ENCODE data around the gene EFCAB9. TPM values are rescaled to one million over a fixed set of nuclear protein-coding genes. Genes with fewer than 3 reads are reported as not detected.

The EFCAB9 gene
- total and polyA plus RNA-seq, 2 of the 13 experiments (the other 11 are each of a cell fraction or from before 2014, with no cell fraction given) = not detected

DNA sequence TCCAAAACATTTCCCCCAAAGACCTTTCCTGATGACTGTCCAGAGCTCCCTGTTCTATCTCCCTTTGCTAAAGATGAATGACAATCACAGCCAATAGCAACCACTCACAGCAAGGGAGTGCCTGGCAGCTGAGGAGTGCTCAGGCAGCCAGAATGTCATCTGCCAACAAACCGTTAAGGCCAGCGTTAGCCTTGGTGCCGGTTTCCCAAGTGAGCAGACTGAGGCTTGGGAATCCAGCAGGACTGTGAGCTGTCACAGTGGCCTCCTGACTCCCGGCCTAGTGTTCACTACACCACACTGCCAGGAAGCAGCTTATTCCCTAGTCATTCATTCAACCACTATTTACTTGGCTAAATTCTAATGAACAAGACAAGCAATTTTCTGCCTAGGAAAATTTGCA lies 30.6 kb upstream of the EFCAB9 start:
- Histone ChIP-seq H3K36me3 (replicated peaks in 1 of 2; ENCODE audit: control insufficient read depth in 1 of 2, insufficient read depth in 2 of 2, low read length in 2 of 2) (no peaks in the 10 kb centered on the region), H3K27ac (ENCODE audit: extremely low read length, insufficient read depth, low read length) (peak overlapping the region; percentile 8), H2AFZ (ENCODE audit: low read length) (no peak overlapping the region), H3K9ac (ENCODE audit: insufficient read depth, low read depth, low read length) (no peak overlapping the region), H3K4me1 (ENCODE audit: insufficient read depth, low read length) (peaks cover 43% of the 10 kb centered on the region), H3K79me2 (ENCODE audit: insufficient read depth, low read length) (no peaks in the 10 kb centered on the region), H3K4me2 (ENCODE audit: low read depth, low read length) (peak overlapping the region; percentile 44), H3K27me3 (ENCODE audit: control insufficient read depth in 1 of 2, insufficient read depth in 2 of 2, low read length in 2 of 2) (no peaks in the 10 kb centered on the region), H3K4me3 (replicated peaks in 1 of 3; ENCODE audit: insufficient read depth in 1 of 3, low read depth in 2 of 3, low read length in 3 of 3) (peak overlapping the region in 1 of 3 experiments; percentile 25; a peak in 1 of 6 replicates), H4K20me1 (ENCODE audit: insufficient read depth, low read length) (no peaks in the 10 kb centered on the region), H3K9me3 (ENCODE audit: low read length) (no peaks in the 10 kb centered on the region)
- CTCF ChIA-PET (ENCODE audit: low intra/inter-chr PET ratio, low total read pairs) = no interaction called here
- in situ Hi-C loops (cut with HindIII; ENCODE audit: extremely low pct_ligation_motif_present, low pct_unique_long_range_greater_than_20kb) = no loop called here
- WGBS (ENCODE audit: low lambda C conversion rate) = 13% methylated on average over 4 of the region's 4 CpGs
- ATAC-seq (peak; percentile 14; the same call in 2 of the 3 replicates), FAIRE-seq (no peak), DNase-seq (ENCODE audit: low spot score) (no peak)
- TF ChIP-seq, protein P1, sequence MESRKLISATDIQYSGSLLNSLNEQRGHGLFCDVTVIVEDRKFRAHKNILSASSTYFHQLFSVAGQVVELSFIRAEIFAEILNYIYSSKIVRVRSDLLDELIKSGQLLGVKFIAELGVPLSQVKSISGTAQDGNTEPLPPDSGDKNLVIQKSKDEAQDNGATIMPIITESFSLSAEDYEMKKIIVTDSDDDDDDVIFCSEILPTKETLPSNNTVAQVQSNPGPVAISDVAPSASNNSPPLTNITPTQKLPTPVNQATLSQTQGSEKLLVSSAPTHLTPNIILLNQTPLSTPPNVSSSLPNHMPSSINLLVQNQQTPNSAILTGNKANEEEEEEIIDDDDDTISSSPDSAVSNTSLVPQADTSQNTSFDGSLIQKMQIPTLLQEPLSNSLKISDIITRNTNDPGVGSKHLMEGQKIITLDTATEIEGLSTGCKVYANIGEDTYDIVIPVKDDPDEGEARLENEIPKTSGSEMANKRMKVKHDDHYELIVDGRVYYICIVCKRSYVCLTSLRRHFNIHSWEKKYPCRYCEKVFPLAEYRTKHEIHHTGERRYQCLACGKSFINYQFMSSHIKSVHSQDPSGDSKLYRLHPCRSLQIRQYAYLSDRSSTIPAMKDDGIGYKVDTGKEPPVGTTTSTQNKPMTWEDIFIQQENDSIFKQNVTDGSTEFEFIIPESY (CRISPR knock-in tag; IDR thresholded peaks at IDR 0.05) = peak; percentile 19; the same call in 1 of the 2 replicates
- TF ChIP-seq, protein P2, sequence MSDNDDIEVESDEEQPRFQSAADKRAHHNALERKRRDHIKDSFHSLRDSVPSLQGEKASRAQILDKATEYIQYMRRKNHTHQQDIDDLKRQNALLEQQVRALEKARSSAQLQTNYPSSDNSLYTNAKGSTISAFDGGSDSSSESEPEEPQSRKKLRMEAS (IDR thresholded peaks at IDR 0.05) = no peak
- POLR2A ChIA-PET = interaction anchor here (1.2 to 4.9 kb wide), 4 partner anchors 11 to 25 kb away, joined by 3 to 65 read pairs (median 12); partner anchors contain the start of gene STK10
- intact Hi-C loops (cut with micrococcal nuclease; ENCODE audit: unreplicated experiment) = no loop called here
- no TSS peak for BruUV-seq (replicated peaks)

GRCh38 chr5:172164769-172165212 lies 29.2 kb upstream of the EFCAB9 start:
- no peaks in the 10 kb centered on the region for H3K27me3 ChIP-seq (ENCODE audit: control insufficient read depth in 1 of 2, insufficient read depth in 2 of 2, low read length in 2 of 2)
- no TSS peak for BruUV-seq (replicated peaks)
- CTCF ChIA-PET (ENCODE audit: low intra/inter-chr PET ratio, low total read pairs) = no interaction called here
- H2AFZ ChIP-seq (ENCODE audit: low read length) = no peak overlapping the region
- no CpG with 5 or more reads among the region's 13 CpGs for WGBS (ENCODE audit: low lambda C conversion rate)
- in situ Hi-C loops (cut with HindIII; ENCODE audit: extremely low pct_ligation_motif_present, low pct_unique_long_range_greater_than_20kb) (no loop called here), intact Hi-C loops (cut with micrococcal nuclease; ENCODE audit: unreplicated experiment) (loop anchor here (1.0 to 2.0 kb wide), 2 partner anchors 10 to 24 kb away; partner anchors contain the start of gene STK10)
- FAIRE-seq (no peak), DNase-seq (ENCODE audit: low spot score) (peak; percentile 58), ATAC-seq (peak; percentile 85)
- H3K27ac ChIP-seq (ENCODE audit: extremely low read length, insufficient read depth, low read length) = peak overlapping the region; percentile 77
- H3K9ac ChIP-seq (ENCODE audit: insufficient read depth, low read depth, low read length) = peak overlapping the region; percentile 56
- H4K20me1 ChIP-seq (ENCODE audit: insufficient read depth, low read length) = no peaks in the 10 kb centered on the region
- H3K36me3 ChIP-seq (replicated peaks in 1 of 2; ENCODE audit: control insufficient read depth in 1 of 2, insufficient read depth in 2 of 2, low read length in 2 of 2) = no peaks in the 10 kb centered on the region
- POLR2A ChIA-PET = interaction anchor here (0.6 to 4.9 kb wide), 9 partner anchors 10 to 560 kb away, joined by 3 to 65 read pairs (median 4); partner anchors contain the start of genes FBXW11 and STK10
- H3K4me3 ChIP-seq (replicated peaks in 1 of 3; ENCODE audit: insufficient read depth in 1 of 3, low read depth in 2 of 3, low read length in 3 of 3) = peak overlapping the region; percentile 35 to 68 (median 55)
- no peaks in the 10 kb centered on the region for H3K9me3 ChIP-seq (ENCODE audit: low read length)
- H3K4me2 ChIP-seq (ENCODE audit: low read depth, low read length) = peak overlapping the region; percentile 94
- no peaks in the 10 kb centered on the region for H3K79me2 ChIP-seq (ENCODE audit: insufficient read depth, low read length)
- peaks cover 46% of the 10 kb centered on the region for H3K4me1 ChIP-seq (ENCODE audit: insufficient read depth, low read length)
- TF ChIP-seq GABPA (IDR thresholded peaks at IDR 0.05; ENCODE audit: low read depth, low read length) = no peak
- TF ChIP-seq GABPA (CRISPR knock-in tag; IDR thresholded peaks at IDR 0.05; ENCODE audit: low read depth) = no peak
- peak; percentile 55 for TF ChIP-seq HOXA3 (CRISPR knock-in tag; IDR thresholded peaks at IDR 0.05)
- TF ChIP-seq, protein P3, sequence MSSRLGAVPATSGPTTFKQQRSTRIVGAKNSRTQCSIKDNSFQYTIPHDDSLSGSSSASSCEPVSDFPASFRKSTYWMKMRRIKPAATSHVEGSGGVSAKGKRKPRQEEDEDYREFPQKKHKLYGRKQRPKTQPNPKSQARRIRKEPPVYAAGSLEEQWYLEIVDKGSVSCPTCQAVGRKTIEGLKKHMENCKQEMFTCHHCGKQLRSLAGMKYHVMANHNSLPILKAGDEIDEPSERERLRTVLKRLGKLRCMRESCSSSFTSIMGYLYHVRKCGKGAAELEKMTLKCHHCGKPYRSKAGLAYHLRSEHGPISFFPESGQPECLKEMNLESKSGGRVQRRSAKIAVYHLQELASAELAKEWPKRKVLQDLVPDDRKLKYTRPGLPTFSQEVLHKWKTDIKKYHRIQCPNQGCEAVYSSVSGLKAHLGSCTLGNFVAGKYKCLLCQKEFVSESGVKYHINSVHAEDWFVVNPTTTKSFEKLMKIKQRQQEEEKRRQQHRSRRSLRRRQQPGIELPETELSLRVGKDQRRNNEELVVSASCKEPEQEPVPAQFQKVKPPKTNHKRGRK (CRISPR knock-in tag; IDR thresholded peaks at IDR 0.05) = no peak
- peak; percentile 7; the same call in 1 of the 2 replicates for TF ChIP-seq SAP130 (CRISPR knock-in tag; IDR thresholded peaks at IDR 0.05; ENCODE audit: low read depth)
- no peak for TF ChIP-seq MTF2 (CRISPR knock-in tag; IDR thresholded peaks at IDR 0.05; ENCODE audit: borderline replicate concordance)
- TF ChIP-seq HNRNPL (IDR thresholded peaks at IDR 0.05; ENCODE audit: low read depth, low read length) = 0 out of 2 replicates have a peak, but pooled peaks have one; percentile 62
- no peak for TF ChIP-seq HES4 (CRISPR knock-in tag; IDR thresholded peaks at IDR 0.05; ENCODE audit: borderline replicate concordance)
- TF ChIP-seq ZNF577 (CRISPR knock-in tag; IDR thresholded peaks at IDR 0.05; ENCODE audit: borderline replicate concordance, low read depth) = no peak
- TF ChIP-seq ZNF10 (CRISPR knock-in tag; IDR thresholded peaks at IDR 0.05; ENCODE audit: borderline replicate concordance, low read depth) = no peak
- TF ChIP-seq, protein P4, sequence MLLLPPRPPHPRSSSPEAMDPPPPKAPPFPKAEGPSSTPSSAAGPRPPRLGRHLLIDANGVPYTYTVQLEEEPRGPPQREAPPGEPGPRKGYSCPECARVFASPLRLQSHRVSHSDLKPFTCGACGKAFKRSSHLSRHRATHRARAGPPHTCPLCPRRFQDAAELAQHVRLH (CRISPR knock-in tag; IDR thresholded peaks at IDR 0.05; ENCODE audit: borderline replicate concordance, low read depth) = peak; percentile 30; the same call in 1 of the 2 replicates
- peak; percentile 22; the same call in 1 of the 2 replicates for TF ChIP-seq PHF21A (CRISPR knock-in tag; IDR thresholded peaks at IDR 0.05)
